Kidney (tissue), 14 donors: Measurements from ENCODE around the gene STIM2. TPM values are rescaled to one million over a fixed set of nuclear protein-coding genes. Genes with fewer than 3 reads are reported as not detected.

Experiments used
- DNase-seq, 5 donors: peaks; one replicate each; pipeline ENCODE4 v3.0.0-alpha.2; 2013 to 2020
- FAIRE-seq: peaks from 2 replicates; lab custom pipeline; 2012; peaks lifted over from hg19 to GRCh38; lab: Jason Lieb, UNC
- H3K27ac ChIP-seq, 2 donors: one replicate each; pipeline ENCODE4 v1.7.0; 2013; ENCODE audit warnings: low read depth in 2 of 2, low read length in 2 of 2, inconsistent platforms in 1 of 2
- H3K27me3 ChIP-seq: one replicate; pipeline ENCODE4 v1.7.1; 2013; ENCODE audit warnings: low read length, inconsistent platforms; ENCODE audit not compliant: control insufficient read depth, insufficient read depth
- H3K36me3 ChIP-seq, 3 donors: one replicate each; pipeline versions ENCODE4 v1.7.0 to v1.7.1; 2013; ENCODE audit warnings: low read length in 3 of 3, control low read depth in 1 of 3, inconsistent platforms in 1 of 3; ENCODE audit not compliant: insufficient read depth in 3 of 3, control insufficient read depth in 2 of 3
- H3K4me1 ChIP-seq, 3 donors: one replicate each; pipeline versions ENCODE4 v1.7.0 to v1.7.1; 2013; ENCODE audit warnings: low read length in 3 of 3, inconsistent platforms in 1 of 3, low read depth in 1 of 3; ENCODE audit not compliant: control insufficient read depth in 2 of 3, insufficient read depth in 2 of 3
- H3K4me3 ChIP-seq, 3 donors: one replicate each; pipeline versions ENCODE4 v1.7.0 to v1.8.1; 2013; ENCODE audit warnings: low read length in 3 of 3, control low read depth in 1 of 3, inconsistent platforms in 1 of 3
- H3K9ac ChIP-seq, 3 donors: one replicate each; pipeline versions ENCODE4 v1.7.0 to v1.7.1; 2013; ENCODE audit warnings: low read length in 3 of 3, control low read depth in 1 of 3, inconsistent platforms in 1 of 3
- H3K9me3 ChIP-seq, 3 donors: one replicate each; pipeline versions ENCODE4 v1.7.0 to v1.7.1; 2013; ENCODE audit warnings: low read length in 3 of 3, control low read depth in 1 of 3, inconsistent platforms in 1 of 3; ENCODE audit not compliant: control insufficient read depth in 2 of 3, insufficient read depth in 1 of 3
- intact Hi-C: fragments of 100-400 bp; cut with DNase I; formaldehyde crosslinking; loops from one replicate; pipeline ENCODE4 v1.11.1; 2022
- polyA plus RNA-seq: library from polyadenylated mRNA; stranded (reverse); fragments of 350-450 nt; fragmentation: Illumina TruSeq; extraction: RNeasy Lipid Tissue Mini Kit (QIAGEN cat#74804); gene quantifications from one replicate; pipeline ENCODE4 v1.2.3, GENCODE V29; 2014; ENCODE audit warnings: low read depth, low replicate concordance; ENCODE audit not compliant: insufficient read depth
- total RNA-seq: library from RNA; stranded (reverse); fragmentation: NEBNext Ultra II Directional; extraction: Animal tissue kit (Norgen Biotek cat#: 25700); gene quantifications from one replicate; pipeline ENCODE4 v1.2.1, GENCODE V29; 2021
- TF ChIP-seq, protein P1 (sequence below): IDR thresholded peaks from 3 replicates; pipeline ENCODE4 v1.5.1; 2012; ENCODE audit warnings: mild to moderate bottlenecking, moderate library complexity, borderline replicate concordance; ENCODE audit not compliant: insufficient read depth; ENCODE audit errors: extremely low read depth
- donor health status: control.
- donor health status: control.
- donor health status: control.
- donor health status: control.
- donor health status: control.
- donor health status: DM: yes; HTN: yes; CAD: no.
- donor health status: Normal renal cell carcinoma (clear cell type).

STIM2 gene
- total and polyA plus RNA-seq, 2 donors from 2014 or later: 27.8 to 38.9 TPM

DNA sequence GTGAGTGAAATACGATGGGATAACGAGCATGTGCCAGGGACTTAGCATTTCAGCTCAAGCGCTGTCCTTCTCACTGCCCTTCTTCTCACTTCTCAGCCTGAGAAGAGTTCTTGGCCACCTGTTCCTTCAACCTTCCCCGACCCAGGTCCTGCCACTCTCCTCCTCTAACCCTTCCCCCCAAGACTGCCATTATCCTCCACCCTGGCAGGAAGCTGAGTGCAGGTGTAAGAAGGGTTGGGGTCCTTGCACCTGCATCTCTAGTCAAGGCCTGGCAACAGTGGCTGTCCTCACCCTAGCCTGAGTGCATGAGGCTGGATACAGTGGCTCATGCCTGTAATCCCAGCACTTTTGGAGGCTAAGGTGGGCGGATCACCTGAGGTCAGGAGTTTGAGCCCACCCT lies 19.9 kb upstream of the STIM2 start:
- Histone ChIP-seq H3K4me3 (no peak overlapping the region), H3K36me3 (no peaks in the 10 kb centered on the region), H3K9ac (no peak overlapping the region), H3K27me3 (no peaks in the 10 kb centered on the region), H3K9me3 (no peaks in the 10 kb centered on the region), H3K27ac (no peak overlapping the region), H3K4me1 (peaks cover 0 to 4% (median 0%) of the 10 kb centered on the region in 3 donors)
- no peak for DNase-seq
- intact Hi-C loops: no loop called here
- FAIRE-seq: no peak
- TF ChIP-seq, protein P1, sequence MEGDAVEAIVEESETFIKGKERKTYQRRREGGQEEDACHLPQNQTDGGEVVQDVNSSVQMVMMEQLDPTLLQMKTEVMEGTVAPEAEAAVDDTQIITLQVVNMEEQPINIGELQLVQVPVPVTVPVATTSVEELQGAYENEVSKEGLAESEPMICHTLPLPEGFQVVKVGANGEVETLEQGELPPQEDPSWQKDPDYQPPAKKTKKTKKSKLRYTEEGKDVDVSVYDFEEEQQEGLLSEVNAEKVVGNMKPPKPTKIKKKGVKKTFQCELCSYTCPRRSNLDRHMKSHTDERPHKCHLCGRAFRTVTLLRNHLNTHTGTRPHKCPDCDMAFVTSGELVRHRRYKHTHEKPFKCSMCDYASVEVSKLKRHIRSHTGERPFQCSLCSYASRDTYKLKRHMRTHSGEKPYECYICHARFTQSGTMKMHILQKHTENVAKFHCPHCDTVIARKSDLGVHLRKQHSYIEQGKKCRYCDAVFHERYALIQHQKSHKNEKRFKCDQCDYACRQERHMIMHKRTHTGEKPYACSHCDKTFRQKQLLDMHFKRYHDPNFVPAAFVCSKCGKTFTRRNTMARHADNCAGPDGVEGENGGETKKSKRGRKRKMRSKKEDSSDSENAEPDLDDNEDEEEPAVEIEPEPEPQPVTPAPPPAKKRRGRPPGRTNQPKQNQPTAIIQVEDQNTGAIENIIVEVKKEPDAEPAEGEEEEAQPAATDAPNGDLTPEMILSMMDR: no peak

DNA sequence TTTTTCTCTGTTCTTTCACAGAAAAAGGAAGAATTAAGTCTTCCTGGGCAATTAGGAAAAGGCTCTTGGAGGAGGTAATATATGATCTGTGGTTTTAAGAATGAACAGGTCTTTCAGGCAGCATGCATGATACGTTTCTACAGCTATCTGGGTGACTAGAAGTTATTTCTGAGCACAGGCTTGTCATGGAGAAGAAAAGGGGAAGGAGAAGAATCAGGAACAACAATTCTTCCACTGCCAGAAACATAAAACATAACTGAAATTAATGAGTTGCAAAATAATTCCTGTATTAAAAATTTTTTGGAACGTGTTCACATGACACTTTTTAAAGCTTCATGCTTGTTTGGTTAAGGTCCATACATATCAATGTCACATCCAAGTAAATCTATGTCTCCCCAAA lies 17.7 kb upstream of the STIM2 start:
- FAIRE-seq (no peak), DNase-seq (no peak)
- Histone ChIP-seq H3K27ac (no peak overlapping the region), H3K9me3 (no peaks in the 10 kb centered on the region), H3K36me3 (no peaks in the 10 kb centered on the region), H3K4me3 (no peak overlapping the region), H3K27me3 (no peaks in the 10 kb centered on the region), H3K9ac (no peak overlapping the region), H3K4me1 (peaks cover 0 to 2% (median 0%) of the 10 kb centered on the region in 3 donors)
- TF ChIP-seq, protein P1: no peak
- intact Hi-C loops: no loop called here

DNA sequence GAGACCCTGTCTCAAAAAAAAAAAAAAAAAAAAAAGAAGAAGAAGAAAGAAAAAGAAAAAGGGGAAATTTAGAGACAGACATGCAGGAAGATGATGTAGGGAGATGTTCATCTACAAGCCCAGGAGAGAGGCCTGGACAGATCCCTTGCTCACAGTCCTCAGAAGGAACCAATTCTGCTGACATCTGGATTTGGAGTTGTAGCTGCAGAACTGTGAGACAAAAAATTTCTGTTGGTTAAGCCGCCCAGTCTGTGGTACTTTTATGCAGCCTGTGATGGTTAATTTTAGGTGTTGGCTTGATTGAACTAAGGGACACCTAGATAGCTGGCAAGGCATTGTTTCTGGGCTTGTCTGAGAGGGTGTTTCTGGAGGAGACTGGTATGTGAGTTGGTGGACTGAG lies 10.1 kb upstream of the STIM2 start:
- Histone ChIP-seq H3K9me3 (no peaks in the 10 kb centered on the region), H3K4me3 (no peak overlapping the region), H3K4me1 (no peaks in the 10 kb centered on the region), H3K36me3 (no peaks in the 10 kb centered on the region), H3K9ac (no peak overlapping the region), H3K27ac (no peak overlapping the region), H3K27me3 (no peaks in the 10 kb centered on the region)
- intact Hi-C loops: no loop called here
- DNase-seq (no peak), FAIRE-seq (no peak)
- TF ChIP-seq, protein P1: no peak

DNA sequence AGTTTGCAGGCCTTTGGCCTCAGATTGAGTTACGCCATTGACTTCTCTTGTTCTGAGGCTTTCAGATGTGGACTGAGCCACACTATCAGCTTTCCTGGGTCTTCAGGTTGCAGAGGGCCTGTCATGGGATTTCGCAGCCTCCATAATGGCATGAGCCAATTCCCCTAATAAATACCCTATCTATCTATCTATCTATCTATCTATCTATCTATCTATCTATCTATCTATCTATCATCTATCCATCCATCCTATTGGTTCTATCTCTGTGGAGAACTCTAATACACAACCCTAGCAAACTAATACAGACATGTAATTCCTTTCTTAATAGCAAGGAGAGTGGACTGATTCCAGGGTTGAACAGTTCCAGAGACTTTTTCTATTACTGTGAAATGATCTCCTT lies 9.5 kb upstream of the STIM2 start:
- DNase-seq (no peak), FAIRE-seq (no peak)
- H3K36me3 ChIP-seq: no peaks in the 10 kb centered on the region
- intact Hi-C loops: no loop called here
- H3K27ac ChIP-seq: no peak overlapping the region
- TF ChIP-seq, protein P1: no peak
- no peak overlapping the region for H3K4me3 ChIP-seq
- no peaks in the 10 kb centered on the region for H3K4me1 ChIP-seq
- no peak overlapping the region for H3K9ac ChIP-seq
- no peaks in the 10 kb centered on the region for H3K27me3 ChIP-seq
- no peaks in the 10 kb centered on the region for H3K9me3 ChIP-seq
